OCI-LY3 (cell line): ENCODE data around the gene PHKB.
"Not testable (repeated sequence)": the region's sequence is repeated elsewhere in the genome, so short reads cannot be mapped to it uniquely, and the experiment has no call there.

Source experiments
- H2AFZ ChIP-seq: fragments of 200-600, 300-600 bp; shearing (Covaris generic); 2 replicates; pipeline ENCODE4 v1.6.0; 2014; ENCODE audit warnings: antibody characterized with exemption, low read depth, low read length
- H3K27ac ChIP-seq: fragments of 200-600, 300-600 bp; sonication (generic); 2 replicates; pipeline ENCODE4 v1.5.1; 2014; ENCODE audit warnings: mild to moderate bottlenecking, low read length, moderate library complexity, mixed read lengths
- H3K27me3 ChIP-seq: fragments of 200-600, 300-600 bp; sonication (generic); 2 replicates; pipeline ENCODE4 v1.6.1; 2014; ENCODE audit warnings: low read depth, low read length, mixed read lengths
- H3K36me3 ChIP-seq: fragments of 200-600, 300-600 bp; sonication (generic); replicated peaks from 2 replicates; pipeline ENCODE3; 2014; ENCODE audit warnings: low read depth, low read length, mixed read lengths
- H3K4me1 ChIP-seq: fragments of 300-600, 200-600 bp; sonication (generic); 2 replicates; pipeline ENCODE4 v1.6.1; 2014; ENCODE audit warnings: low read length, mixed read lengths
- H3K4me2 ChIP-seq: fragments of 200-600, 300-600 bp; sonication (generic); 2 replicates; pipeline ENCODE4 v1.6.1; 2014; ENCODE audit warnings: low read length, mixed read lengths
- H3K4me3 ChIP-seq: fragments of 300-600, 200-600 bp; sonication (generic); 2 replicates; pipeline ENCODE4 v1.5.1; 2014; ENCODE audit warnings: antibody characterized with exemption, mild to moderate bottlenecking, low read length, moderate library complexity
- H3K79me2 ChIP-seq: fragments of 300-600, 200-600 bp; shearing (Covaris generic); 2 replicates; pipeline ENCODE4 v1.6.1; 2014; ENCODE audit warnings: mild to moderate bottlenecking, low read length, mixed read lengths
- H3K9ac ChIP-seq: fragments of 300-600, 200-600 bp; shearing (Covaris generic); 2 replicates; pipeline ENCODE4 v1.6.0; 2014; ENCODE audit warnings: mild to moderate bottlenecking, low read length, moderate library complexity
- H3K9me3 ChIP-seq: fragments of 200-600, 300-600 bp; shearing (Covaris generic); 2 replicates; pipeline ENCODE4 v1.6.1; 2014; ENCODE audit warnings: low read length, mixed read lengths; ENCODE audit not compliant: insufficient read depth
- H4K20me1 ChIP-seq: fragments of 200-600, 300-600 bp; sonication (generic); 2 replicates; pipeline ENCODE4 v1.6.1; 2016; ENCODE audit warnings: low read length, mixed read lengths; ENCODE audit not compliant: insufficient read depth
- EZH2phosphoT487 ChIP-seq: fragments of 200-600 bp; shearing (Covaris generic); IDR thresholded peaks from 2 replicates; pipeline ENCODE4 v1.6.1; 2018; ENCODE audit warnings: antibody characterized with exemption, mixed run types, low read depth
- TF ChIP-seq, protein P1 (sequence below): fragments of 200-600, 300-600 bp; sonication (generic); IDR thresholded peaks from 2 replicates; pipeline ENCODE4 v1.5.1; 2014; ENCODE audit warnings: antibody characterized with exemption, low read length, low read depth

PHKB gene

GRCh38 chr16:47553853-47554564 lies 92.9 kb downstream of the PHKB start:
- Histone ChIP-seq H2AFZ (no peak overlapping the region), H3K36me3 (peaks cover 5% of the 10 kb centered on the region), H3K27ac (no peak overlapping the region), H3K79me2 (no peaks in the 10 kb centered on the region), H3K9me3 (no peaks in the 10 kb centered on the region), H3K27me3 (no peaks in the 10 kb centered on the region), H3K4me3 (no peak overlapping the region), H3K9ac (no peak overlapping the region), H4K20me1 (no peaks in the 10 kb centered on the region), H3K4me2 (no peak overlapping the region), H3K4me1 (no peaks in the 10 kb centered on the region)
- TF ChIP-seq EZH2phosphoT487, result no peak
- TF ChIP-seq, protein P1, sequence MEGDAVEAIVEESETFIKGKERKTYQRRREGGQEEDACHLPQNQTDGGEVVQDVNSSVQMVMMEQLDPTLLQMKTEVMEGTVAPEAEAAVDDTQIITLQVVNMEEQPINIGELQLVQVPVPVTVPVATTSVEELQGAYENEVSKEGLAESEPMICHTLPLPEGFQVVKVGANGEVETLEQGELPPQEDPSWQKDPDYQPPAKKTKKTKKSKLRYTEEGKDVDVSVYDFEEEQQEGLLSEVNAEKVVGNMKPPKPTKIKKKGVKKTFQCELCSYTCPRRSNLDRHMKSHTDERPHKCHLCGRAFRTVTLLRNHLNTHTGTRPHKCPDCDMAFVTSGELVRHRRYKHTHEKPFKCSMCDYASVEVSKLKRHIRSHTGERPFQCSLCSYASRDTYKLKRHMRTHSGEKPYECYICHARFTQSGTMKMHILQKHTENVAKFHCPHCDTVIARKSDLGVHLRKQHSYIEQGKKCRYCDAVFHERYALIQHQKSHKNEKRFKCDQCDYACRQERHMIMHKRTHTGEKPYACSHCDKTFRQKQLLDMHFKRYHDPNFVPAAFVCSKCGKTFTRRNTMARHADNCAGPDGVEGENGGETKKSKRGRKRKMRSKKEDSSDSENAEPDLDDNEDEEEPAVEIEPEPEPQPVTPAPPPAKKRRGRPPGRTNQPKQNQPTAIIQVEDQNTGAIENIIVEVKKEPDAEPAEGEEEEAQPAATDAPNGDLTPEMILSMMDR, result no peak

DNA sequence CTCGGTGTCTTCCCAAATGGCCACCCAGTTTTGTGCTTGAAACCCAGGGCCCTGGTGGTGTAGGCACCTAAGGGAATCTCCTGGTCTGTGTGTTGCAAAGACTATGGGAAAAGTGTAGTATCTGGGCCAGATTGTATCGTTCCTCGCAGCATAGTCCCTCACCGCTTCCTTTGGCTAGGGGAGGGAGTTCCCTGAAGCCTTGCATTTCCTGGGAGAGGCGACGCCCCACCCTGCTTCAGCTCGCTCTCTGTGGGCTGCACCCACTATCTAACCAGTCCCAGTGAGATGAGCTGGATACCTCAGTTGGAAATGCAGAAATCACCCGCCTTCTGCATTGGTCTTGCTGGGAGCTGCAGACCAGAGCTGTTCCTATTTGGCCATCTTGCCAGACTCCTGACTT lies 93.5 kb downstream of the PHKB start:
- not testable (repeated sequence) for H3K27ac ChIP-seq, H4K20me1 ChIP-seq, H3K4me3 ChIP-seq, H3K4me1 ChIP-seq, H3K9me3 ChIP-seq, H3K79me2 ChIP-seq, H3K36me3 ChIP-seq, H3K27me3 ChIP-seq, H2AFZ ChIP-seq, H3K9ac ChIP-seq, H3K4me2 ChIP-seq

- TF ChIP-seq EZH2phosphoT487, result no peak
- TF ChIP-seq, protein P1, result no peak
- H3K9me3 ChIP-seq, result no peaks in the 10 kb centered on the region
- H3K9ac ChIP-seq, result no peak overlapping the region
- H3K4me3 ChIP-seq, result no peak overlapping the region
- H2AFZ ChIP-seq, result no peak overlapping the region
- H3K79me2 ChIP-seq, result no peaks in the 10 kb centered on the region
- no peaks in the 10 kb centered on the region for H3K36me3 ChIP-seq
- no peak overlapping the region for H3K4me2 ChIP-seq
- peaks cover 8% of the 10 kb centered on the region for H3K4me1 ChIP-seq
- no peaks in the 10 kb centered on the region for H4K20me1 ChIP-seq
- H3K27me3 ChIP-seq, result no peaks in the 10 kb centered on the region
- no peak overlapping the region for H3K27ac ChIP-seq
Measured at GRCh38 chr16:47561286-47561685, 100.2 kb downstream of the PHKB start.

DNA sequence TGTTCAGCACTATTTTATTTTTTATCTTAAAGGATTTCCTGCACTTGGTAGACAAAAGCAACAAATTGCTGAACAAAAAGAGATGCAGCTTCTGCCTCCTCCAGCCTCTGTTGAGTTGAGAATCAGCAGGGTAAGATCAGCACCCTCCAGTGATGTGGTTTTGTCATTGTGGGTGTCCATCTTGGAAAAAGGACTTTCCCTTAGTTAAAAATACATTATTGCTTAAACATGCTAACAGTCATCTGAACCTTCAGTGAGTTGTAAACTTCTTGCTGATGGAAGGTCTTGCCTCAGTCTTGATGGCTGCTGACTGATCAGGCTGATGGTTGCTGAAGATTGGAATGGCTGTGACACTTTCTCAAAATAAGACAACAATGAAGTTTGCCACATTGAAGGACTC lies 101.2 kb downstream of the PHKB start:
- no peaks in the 10 kb centered on the region for H4K20me1 ChIP-seq
- no peak overlapping the region for H3K9ac ChIP-seq
- H3K4me2 ChIP-seq, result no peak overlapping the region
- no peaks in the 10 kb centered on the region for H3K9me3 ChIP-seq
- TF ChIP-seq EZH2phosphoT487, result no peak
- TF ChIP-seq, protein P1, result no peak
- no peaks in the 10 kb centered on the region for H3K79me2 ChIP-seq
- H3K27me3 ChIP-seq, result no peaks in the 10 kb centered on the region
- H2AFZ ChIP-seq, result no peak overlapping the region
- no peak overlapping the region for H3K4me3 ChIP-seq
- H3K4me1 ChIP-seq, result peaks cover 8% of the 10 kb centered on the region
- no peak overlapping the region for H3K27ac ChIP-seq
- no peaks in the 10 kb centered on the region for H3K36me3 ChIP-seq
